ENCODE results near the gene POLG2.
A peak's percentile ranks its signal among the peaks of the same experiment; 100 is the strongest.
"Not testable (repeated sequence)": the region's sequence is repeated elsewhere in the genome, so short reads cannot be mapped to it uniquely, and the experiment has no call there.

The POLG2 gene

DNA sequence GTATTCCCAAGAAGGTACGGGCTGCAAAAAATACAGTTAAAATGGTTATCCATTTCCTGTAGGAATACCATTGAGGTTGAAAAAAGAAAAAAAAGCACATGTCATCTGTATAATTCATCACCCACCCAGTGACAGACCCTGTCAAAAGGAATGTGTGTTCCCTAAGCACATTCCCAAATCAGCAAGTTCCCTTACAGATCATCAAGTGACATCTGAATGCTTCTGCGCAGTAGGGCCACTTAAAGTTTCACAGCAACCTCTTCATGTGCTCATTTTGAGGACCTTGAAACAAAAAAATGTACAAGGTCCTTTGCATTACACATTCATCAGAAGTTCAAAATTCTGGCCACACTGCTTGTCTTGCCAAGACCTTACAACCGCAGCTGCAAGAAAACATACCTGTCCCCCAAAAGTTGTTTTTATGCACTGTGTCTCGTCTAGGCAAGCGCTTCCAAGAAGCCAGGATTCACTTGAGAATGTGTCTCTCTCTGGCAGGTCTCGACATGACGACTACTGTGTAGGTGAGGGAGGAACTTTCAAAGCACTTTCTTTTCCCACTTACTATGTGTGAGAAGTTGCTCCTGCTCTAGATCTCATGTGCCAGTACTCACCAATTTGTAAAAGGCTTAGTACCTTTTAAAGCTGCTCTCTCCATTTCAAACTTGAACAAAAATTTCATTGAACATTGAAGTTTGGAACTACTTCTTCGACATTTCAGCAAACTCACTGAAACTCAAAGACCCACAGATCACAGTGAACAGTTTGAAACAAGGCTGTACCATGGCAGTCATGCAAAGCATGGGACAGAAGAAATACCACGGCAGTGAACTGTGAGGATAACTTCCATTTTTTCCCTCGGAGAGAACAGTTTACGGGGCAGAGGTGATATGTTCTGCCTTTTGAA lies 4.3 kb upstream of the POLG2 start:
- Histone ChIP-seq H3K36me3 (ENCODE audit: control insufficient read depth, insufficient read depth, low read length) (peaks cover 77% of the 10 kb centered on the region), H3K27ac (ENCODE audit: insufficient read depth, low read length, poor library complexity, severe bottlenecking) (no peak overlapping the region), H3K27me3 (replicated peaks; ENCODE audit: control insufficient read depth, insufficient read depth, low read length, poor library complexity, severe bottlenecking) (no peaks in the 10 kb centered on the region), H3K4me1 (ENCODE audit: control insufficient read depth, insufficient read depth, low read length, poor library complexity, severe bottlenecking) (peaks cover 33% of the 10 kb centered on the region), H3K4me3 (ENCODE audit: insufficient read depth, low read depth, low read length, poor library complexity, severe bottlenecking) (no peak overlapping the region), H3K9me3 (ENCODE audit: control insufficient read depth, low read length) (no peaks in the 10 kb centered on the region)
- peak in 1 of 3 donors; percentile 4 for DNase-seq

DNA sequence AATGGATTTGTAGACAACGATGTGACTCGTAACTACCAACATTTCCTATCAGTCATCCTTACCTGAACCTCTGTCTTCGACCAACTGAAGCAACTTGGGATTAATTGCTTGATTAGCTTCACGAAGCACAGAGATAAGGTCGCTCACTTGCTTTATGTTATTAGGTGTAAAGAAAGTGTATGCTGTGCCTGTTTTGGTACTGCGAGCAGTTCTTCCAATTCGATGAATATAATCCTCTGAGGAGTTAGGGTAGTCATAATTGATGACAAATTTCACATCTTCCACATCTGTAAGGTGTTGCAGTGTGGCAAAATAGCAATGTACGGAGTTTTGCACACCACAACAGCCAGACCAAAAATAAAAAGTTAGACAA lies 3.6 kb upstream of the POLG2 start:
- no peak overlapping the region for H3K4me3 ChIP-seq (ENCODE audit: insufficient read depth, low read depth, low read length, poor library complexity, severe bottlenecking)
- H3K36me3 ChIP-seq (ENCODE audit: control insufficient read depth, insufficient read depth, low read length): peaks cover 75% of the 10 kb centered on the region
- H3K27ac ChIP-seq (ENCODE audit: insufficient read depth, low read length, poor library complexity, severe bottlenecking): no peak overlapping the region
- H3K9me3 ChIP-seq (ENCODE audit: control insufficient read depth, low read length): no peaks in the 10 kb centered on the region
- no peak for DNase-seq
- no peaks in the 10 kb centered on the region for H3K27me3 ChIP-seq (replicated peaks; ENCODE audit: control insufficient read depth, insufficient read depth, low read length, poor library complexity, severe bottlenecking)
- peaks cover 38% of the 10 kb centered on the region for H3K4me1 ChIP-seq (ENCODE audit: control insufficient read depth, insufficient read depth, low read length, poor library complexity, severe bottlenecking)

DNA sequence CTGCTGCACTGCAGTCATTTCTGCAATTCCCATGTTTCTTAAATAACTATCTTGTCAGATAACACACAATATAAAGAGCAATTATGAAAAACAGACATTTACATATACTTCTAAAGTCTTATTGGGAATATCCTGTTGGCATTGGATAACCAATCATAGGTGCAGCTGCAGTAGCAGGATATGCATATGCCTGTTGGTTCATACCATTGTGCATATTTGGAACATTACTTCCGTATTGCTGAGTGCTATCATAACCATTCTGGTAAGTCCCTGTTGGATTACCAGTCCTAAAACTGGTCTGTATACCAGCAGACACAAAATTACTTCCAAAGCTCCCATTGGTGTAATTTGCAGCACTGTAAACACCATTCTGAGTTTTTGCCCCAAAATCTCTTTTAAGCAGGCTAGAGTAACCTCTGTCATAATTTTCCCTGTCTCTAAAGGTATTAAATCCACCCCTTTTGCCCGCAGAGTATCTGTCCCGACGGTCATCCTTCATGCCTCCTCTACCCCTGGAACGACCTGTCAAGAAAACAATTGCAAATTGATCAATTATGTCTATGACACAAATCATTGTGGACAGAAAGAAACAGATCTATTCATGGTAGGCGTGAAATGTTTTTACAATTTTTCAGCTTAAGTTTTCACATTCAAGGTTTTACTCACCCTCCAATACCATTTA lies 3.1 kb upstream of the POLG2 start:
- no peaks in the 10 kb centered on the region for H3K27me3 ChIP-seq (replicated peaks; ENCODE audit: control insufficient read depth, insufficient read depth, low read length, poor library complexity, severe bottlenecking)
- peaks cover 69% of the 10 kb centered on the region for H3K36me3 ChIP-seq (ENCODE audit: control insufficient read depth, insufficient read depth, low read length)
- no peak for DNase-seq
- no peak overlapping the region for H3K4me3 ChIP-seq (ENCODE audit: insufficient read depth, low read depth, low read length, poor library complexity, severe bottlenecking)
- H3K27ac ChIP-seq (ENCODE audit: insufficient read depth, low read length, poor library complexity, severe bottlenecking): no peak overlapping the region
- H3K9me3 ChIP-seq (ENCODE audit: control insufficient read depth, low read length): no peaks in the 10 kb centered on the region
- H3K4me1 ChIP-seq (ENCODE audit: control insufficient read depth, insufficient read depth, low read length, poor library complexity, severe bottlenecking): peaks cover 42% of the 10 kb centered on the region

DNA sequence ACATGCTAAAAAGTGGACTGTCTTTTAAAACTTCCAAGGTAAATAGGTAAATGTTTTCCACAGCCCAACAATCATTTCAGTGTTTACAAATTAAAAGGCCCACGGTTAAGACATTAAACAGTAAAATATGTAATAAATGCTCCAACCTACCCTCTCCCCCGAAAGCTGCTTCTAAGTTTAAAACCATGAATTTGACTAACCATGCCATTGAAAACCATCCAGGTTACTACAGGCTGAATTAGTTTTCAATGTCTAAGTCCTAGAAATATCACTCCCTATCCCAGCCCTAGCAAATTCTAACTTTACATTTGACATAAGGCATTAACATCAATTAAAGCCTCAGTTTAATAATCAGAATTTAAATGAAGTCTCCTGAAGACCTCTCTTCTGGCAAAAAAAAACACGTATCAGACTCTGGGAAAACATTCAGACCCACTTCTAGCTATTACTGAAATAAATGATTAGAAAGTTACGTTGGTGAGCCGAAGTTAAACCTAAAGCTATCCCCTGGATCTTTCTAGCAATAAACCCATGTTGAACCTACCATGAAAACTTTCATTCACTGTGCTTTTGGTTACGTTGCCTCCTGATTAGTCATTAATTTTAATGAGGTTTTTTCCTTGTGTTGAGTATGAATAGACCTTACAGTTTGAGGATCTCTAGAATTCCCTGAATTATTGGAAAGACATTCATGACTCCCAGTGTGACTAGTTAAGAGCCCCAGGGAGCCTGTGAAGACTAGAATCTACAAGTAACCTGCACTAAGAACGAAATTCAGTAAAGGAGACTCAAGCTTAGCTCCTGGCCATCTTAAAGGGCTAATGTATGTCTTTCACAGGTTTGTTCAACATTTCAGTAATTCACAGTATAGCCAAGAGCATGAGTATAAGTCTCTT lies 1.7 kb upstream of the POLG2 start:
- Histone ChIP-seq H3K27ac (ENCODE audit: insufficient read depth, low read length, poor library complexity, severe bottlenecking) (peak overlapping the region; percentile 82), H3K4me3 (ENCODE audit: insufficient read depth, low read depth, low read length, poor library complexity, severe bottlenecking) (no peak overlapping the region), H3K27me3 (replicated peaks; ENCODE audit: control insufficient read depth, insufficient read depth, low read length, poor library complexity, severe bottlenecking) (no peaks in the 10 kb centered on the region), H3K9me3 (ENCODE audit: control insufficient read depth, low read length) (no peaks in the 10 kb centered on the region), H3K4me1 (ENCODE audit: control insufficient read depth, insufficient read depth, low read length, poor library complexity, severe bottlenecking) (peaks cover 36% of the 10 kb centered on the region), H3K36me3 (ENCODE audit: control insufficient read depth, insufficient read depth, low read length) (peaks cover 56% of the 10 kb centered on the region)
- no peak for DNase-seq

DNA sequence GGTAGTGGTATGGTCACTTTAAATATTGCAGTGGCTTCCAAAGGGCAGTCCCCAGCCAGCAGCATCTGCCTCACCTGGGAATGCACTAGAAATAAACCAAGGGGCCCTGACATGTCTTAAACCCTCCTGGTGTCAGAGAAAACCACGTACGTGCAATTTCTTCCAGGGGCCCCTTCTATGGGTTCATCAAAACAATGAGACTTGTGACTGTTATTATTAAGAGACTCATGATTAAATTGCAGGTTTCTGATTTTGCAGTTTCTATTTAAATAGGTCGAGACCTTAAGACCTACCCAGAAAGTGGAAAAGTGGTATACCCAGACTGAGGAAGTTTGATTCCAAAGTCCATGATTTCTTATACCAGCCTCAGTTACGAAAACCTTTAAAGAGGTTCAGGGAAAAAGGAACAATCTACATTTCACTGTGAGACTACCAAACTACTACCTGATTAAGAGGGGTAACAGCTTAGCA lies 746 bp upstream of the POLG2 start:
- DNase-seq: no peak
- Histone ChIP-seq H3K27ac (ENCODE audit: insufficient read depth, low read length, poor library complexity, severe bottlenecking) (peak overlapping the region; percentile 82), H3K9me3 (ENCODE audit: control insufficient read depth, low read length) (no peaks in the 10 kb centered on the region), H3K36me3 (ENCODE audit: control insufficient read depth, insufficient read depth, low read length) (peaks cover 46% of the 10 kb centered on the region), H3K4me1 (ENCODE audit: control insufficient read depth, insufficient read depth, low read length, poor library complexity, severe bottlenecking) (peaks cover 29% of the 10 kb centered on the region), H3K4me3 (ENCODE audit: insufficient read depth, low read depth, low read length, poor library complexity, severe bottlenecking) (peak overlapping the region; percentile 85), H3K27me3 (replicated peaks; ENCODE audit: control insufficient read depth, insufficient read depth, low read length, poor library complexity, severe bottlenecking) (no peaks in the 10 kb centered on the region)

DNA sequence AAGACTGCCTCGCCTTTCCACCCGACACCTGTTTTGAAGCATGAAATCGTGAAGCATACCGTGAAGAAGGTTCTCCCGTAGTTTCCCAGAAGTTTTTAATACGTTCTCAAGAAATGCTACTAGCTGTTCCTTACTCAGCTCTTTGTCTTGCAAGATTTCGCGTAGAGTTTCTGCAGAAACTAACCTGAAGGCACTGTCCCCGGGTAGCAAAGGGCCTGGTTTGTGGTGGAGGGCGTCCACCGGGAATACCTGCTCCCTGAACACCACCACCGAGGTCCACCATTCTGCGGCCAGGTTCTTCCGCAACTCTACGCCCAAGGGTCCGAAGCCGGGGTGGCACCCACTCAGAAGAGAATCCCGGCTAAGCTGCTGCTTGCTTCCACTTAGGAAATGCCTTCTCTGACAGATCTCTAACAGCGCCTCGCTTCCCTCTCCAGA lies 487 bp downstream of the POLG2 start:
- peaks cover 24% of the 10 kb centered on the region for H3K4me1 ChIP-seq (ENCODE audit: control insufficient read depth, insufficient read depth, low read length, poor library complexity, severe bottlenecking)
- H3K27me3 ChIP-seq (replicated peaks; ENCODE audit: control insufficient read depth, insufficient read depth, low read length, poor library complexity, severe bottlenecking): no peaks in the 10 kb centered on the region
- no peaks in the 10 kb centered on the region for H3K9me3 ChIP-seq (ENCODE audit: control insufficient read depth, low read length)
- DNase-seq: no peak
- H3K27ac ChIP-seq (ENCODE audit: insufficient read depth, low read length, poor library complexity, severe bottlenecking): peak overlapping the region; percentile 82
- H3K36me3 ChIP-seq (ENCODE audit: control insufficient read depth, insufficient read depth, low read length): peaks cover 34% of the 10 kb centered on the region
- H3K4me3 ChIP-seq (ENCODE audit: insufficient read depth, low read depth, low read length, poor library complexity, severe bottlenecking): peak overlapping the region; percentile 85

DNA sequence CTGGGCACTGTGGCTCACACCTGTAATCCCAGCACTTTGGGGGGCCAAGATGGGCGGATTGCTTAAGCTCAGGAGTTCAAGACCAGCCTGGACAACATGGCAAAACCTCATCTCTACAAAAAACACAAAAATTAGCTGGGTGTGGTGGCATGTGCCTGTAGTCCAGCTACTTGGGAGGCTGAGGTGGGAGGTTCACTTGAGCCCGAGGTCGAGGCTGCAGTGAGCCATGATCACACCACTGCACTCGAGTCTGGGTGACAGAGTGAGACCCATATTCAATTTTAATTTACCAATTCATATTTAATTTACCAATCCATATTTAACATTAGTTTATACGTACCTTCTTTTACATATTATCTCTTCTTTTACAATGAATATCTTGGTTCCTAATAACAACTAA lies 1.6 kb downstream of the POLG2 start:
- Histone ChIP-seq H3K4me1 (ENCODE audit: control insufficient read depth, insufficient read depth, low read length, poor library complexity, severe bottlenecking) (peaks cover 24% of the 10 kb centered on the region), H3K36me3 (ENCODE audit: control insufficient read depth, insufficient read depth, low read length) (peaks cover 29% of the 10 kb centered on the region)
- not testable (repeated sequence) for DNase-seq; H3K27ac ChIP-seq (ENCODE audit: insufficient read depth, low read length, poor library complexity, severe bottlenecking); H3K4me3 ChIP-seq (ENCODE audit: insufficient read depth, low read depth, low read length, poor library complexity, severe bottlenecking); H3K27me3 ChIP-seq (replicated peaks; ENCODE audit: control insufficient read depth, insufficient read depth, low read length, poor library complexity, severe bottlenecking); H3K9me3 ChIP-seq (ENCODE audit: control insufficient read depth, low read length)

DNA sequence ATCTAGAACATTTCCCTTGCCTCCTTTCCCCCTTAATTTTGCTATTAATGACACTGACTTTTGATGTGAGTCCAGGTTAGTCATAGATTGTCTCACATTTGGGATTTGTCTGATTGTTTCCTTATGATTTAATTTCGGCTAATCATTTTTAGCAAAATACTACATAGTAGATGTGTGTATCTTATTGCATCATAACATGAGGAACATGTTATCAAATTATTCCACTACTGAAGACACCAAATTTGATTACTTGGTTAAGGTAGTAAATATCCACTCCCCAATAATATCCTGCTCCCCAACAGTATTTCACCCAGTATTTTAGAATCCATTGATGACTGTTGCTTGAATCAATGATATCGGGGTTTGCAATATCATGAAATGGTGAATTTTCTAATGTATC lies 2.7 kb downstream of the POLG2 start:
- no peak for DNase-seq
- H3K36me3 ChIP-seq (ENCODE audit: control insufficient read depth, insufficient read depth, low read length): peaks cover 20% of the 10 kb centered on the region
- H3K4me3 ChIP-seq (ENCODE audit: insufficient read depth, low read depth, low read length, poor library complexity, severe bottlenecking): no peak overlapping the region
- H3K9me3 ChIP-seq (ENCODE audit: control insufficient read depth, low read length): no peaks in the 10 kb centered on the region
- H3K4me1 ChIP-seq (ENCODE audit: control insufficient read depth, insufficient read depth, low read length, poor library complexity, severe bottlenecking): peaks cover 24% of the 10 kb centered on the region
- H3K27ac ChIP-seq (ENCODE audit: insufficient read depth, low read length, poor library complexity, severe bottlenecking): no peak overlapping the region
- H3K27me3 ChIP-seq (replicated peaks; ENCODE audit: control insufficient read depth, insufficient read depth, low read length, poor library complexity, severe bottlenecking): no peaks in the 10 kb centered on the region

DNA sequence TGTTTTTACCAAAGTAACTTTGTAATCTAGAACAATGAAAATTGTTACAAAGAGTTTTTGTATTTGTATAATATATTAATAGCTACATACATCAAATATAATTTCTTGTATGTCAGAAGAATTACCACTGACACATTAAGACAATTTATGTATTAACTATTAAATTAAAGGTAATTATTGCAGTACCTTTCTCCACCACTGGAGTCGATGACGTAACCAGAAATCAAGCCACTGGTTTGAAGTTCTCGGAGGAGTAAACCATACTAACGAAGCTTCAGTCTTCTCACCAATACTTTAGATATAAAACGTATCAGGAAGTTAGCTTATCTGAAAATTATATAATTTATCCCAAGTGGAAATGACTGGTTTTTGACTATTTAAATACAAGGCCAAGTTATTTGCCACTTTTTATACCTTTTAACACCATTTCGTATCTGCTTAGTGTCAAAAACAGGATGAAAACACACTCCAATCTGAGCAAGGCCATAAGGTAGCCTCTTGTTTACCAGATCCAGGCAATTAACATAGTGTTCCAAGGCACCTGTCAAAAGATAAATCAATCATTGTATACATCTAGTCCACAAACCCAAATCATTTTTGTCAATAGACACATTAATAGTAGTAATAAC lies 4.3 kb downstream of the POLG2 start:
- Histone ChIP-seq H3K36me3 (ENCODE audit: control insufficient read depth, insufficient read depth, low read length) (peaks cover 12% of the 10 kb centered on the region), H3K4me1 (ENCODE audit: control insufficient read depth, insufficient read depth, low read length, poor library complexity, severe bottlenecking) (peaks cover 18% of the 10 kb centered on the region), H3K9me3 (ENCODE audit: control insufficient read depth, low read length) (no peaks in the 10 kb centered on the region), H3K27ac (ENCODE audit: insufficient read depth, low read length, poor library complexity, severe bottlenecking) (no peak overlapping the region), H3K27me3 (replicated peaks; ENCODE audit: control insufficient read depth, insufficient read depth, low read length, poor library complexity, severe bottlenecking) (no peaks in the 10 kb centered on the region), H3K4me3 (ENCODE audit: insufficient read depth, low read depth, low read length, poor library complexity, severe bottlenecking) (no peak overlapping the region)
- peak in 1 of 3 donors; percentile 42 for DNase-seq
